ENCODE data around the gene IFIT1.
"Not testable (repeated sequence)": the region's sequence is repeated elsewhere in the genome, so short reads cannot be mapped to it uniquely, and the experiment has no call there.

The IFIT1 gene

GRCh38 chr10:89347701-89348457 is 44.5 kb upstream of the IFIT1 start:
- no peak for TF ChIP-seq CTCF (conservative IDR thresholded peaks at IDR 0.05; ENCODE audit: low read depth)
- ChIA-PET POLR2A (ENCODE audit: low non-redundant PET) (no interaction called here), CTCF (no interaction called here)
- no peak overlapping the region for H3K27ac ChIP-seq
- no peak for DNase-seq (ENCODE audit: low spot score)

- no peak overlapping the region for H3K27ac ChIP-seq
- CTCF ChIA-PET = no interaction called here
- no peak for TF ChIP-seq CTCF (conservative IDR thresholded peaks at IDR 0.05; ENCODE audit: low read depth)
- DNase-seq (ENCODE audit: low spot score) = no peak
- POLR2A ChIA-PET (ENCODE audit: low non-redundant PET) = no interaction called here
These were observed 43.9 kb upstream of the IFIT1 start for GRCh38 chr10:89348481-89348880.

DNA sequence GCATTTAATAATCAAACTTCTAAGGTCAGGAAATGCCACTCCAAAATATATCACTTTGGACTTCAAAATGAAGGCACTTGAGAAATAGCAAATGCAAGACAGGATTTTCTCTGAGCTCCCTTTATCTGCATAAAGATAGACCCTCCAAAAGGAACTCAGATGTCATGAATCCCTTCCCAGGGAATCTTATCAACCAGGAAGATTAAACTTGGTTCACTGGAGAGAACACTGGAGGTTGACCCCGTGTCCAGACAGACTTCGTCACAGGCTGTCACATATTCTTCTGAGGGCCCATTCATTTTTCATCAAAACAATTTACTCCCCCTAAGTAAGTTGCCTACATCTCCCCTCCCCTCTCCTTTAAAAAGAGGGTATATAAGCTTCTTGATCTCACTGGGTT is 43.4 kb upstream of the IFIT1 start:
- DNase-seq (ENCODE audit: low spot score) = no peak
- TF ChIP-seq CTCF (conservative IDR thresholded peaks at IDR 0.05; ENCODE audit: low read depth) = no peak
- CTCF ChIA-PET = no interaction called here
- no peak overlapping the region for H3K27ac ChIP-seq
- POLR2A ChIA-PET (ENCODE audit: low non-redundant PET) = no interaction called here

DNA sequence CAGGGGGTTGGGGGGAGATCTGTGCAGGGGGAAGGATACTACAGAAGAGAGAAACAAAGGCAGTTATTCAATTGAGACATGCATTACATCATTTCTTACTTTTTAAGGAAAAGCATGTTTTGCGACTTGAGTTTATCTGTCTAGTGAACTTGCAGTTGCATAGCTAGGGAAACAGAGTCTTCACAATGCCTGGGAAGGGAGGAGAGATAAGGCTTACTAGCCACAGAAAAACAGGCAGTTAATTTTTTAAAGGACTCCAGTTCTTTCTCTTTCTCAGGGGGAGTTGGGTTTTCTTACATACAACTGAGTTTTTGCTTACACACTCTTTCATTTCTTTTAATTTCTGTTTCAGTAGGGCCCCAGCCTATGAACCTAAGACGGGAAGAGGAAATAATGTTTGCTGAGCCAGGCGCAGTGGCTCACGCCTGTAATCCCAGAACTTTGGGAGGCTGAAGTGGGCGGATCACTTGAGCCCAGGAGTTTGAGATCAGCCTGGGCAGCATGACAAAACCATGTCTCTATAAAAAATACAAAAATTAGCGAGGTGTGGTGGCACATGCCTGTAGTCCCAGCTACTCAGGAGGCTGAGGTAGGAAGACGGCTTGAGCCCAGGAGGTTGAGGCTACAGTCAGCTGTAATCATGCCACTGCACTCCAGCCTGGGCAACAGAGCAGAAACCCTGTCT is 41.6 kb upstream of the IFIT1 start:
- DNase-seq (ENCODE audit: low spot score); CTCF ChIA-PET; POLR2A ChIA-PET (ENCODE audit: low non-redundant PET): not testable (repeated sequence)
- H3K27ac ChIP-seq = peak overlapping the region; percentile 68

GRCh38 chr10:89351412-89351779 is 41.0 kb upstream of the IFIT1 start:
- CTCF ChIA-PET = no interaction called here
- DNase-seq (ENCODE audit: low spot score) = no peak
- H3K27ac ChIP-seq = peak overlapping the region; percentile 68
- TF ChIP-seq CTCF (conservative IDR thresholded peaks at IDR 0.05; ENCODE audit: low read depth) = no peak
- POLR2A ChIA-PET (ENCODE audit: low non-redundant PET) = no interaction called here

GRCh38 chr10:89351780-89352597 is 40.4 kb upstream of the IFIT1 start:
- ChIA-PET POLR2A (ENCODE audit: low non-redundant PET) (no interaction called here), CTCF (no interaction called here)
- peak overlapping the region; percentile 31; the same call in 1 of the 2 replicates for H3K27ac ChIP-seq
- peak; percentile 78 for DNase-seq (ENCODE audit: low spot score)
- no peak for TF ChIP-seq CTCF (conservative IDR thresholded peaks at IDR 0.05; ENCODE audit: low read depth)
